HEK293 (cell line): ENCODE data around the gene DNAJC11.

ENCODE experiments used
- EGR2 ChIP-seq: fragments of 450-650 bp; formaldehyde crosslinking; IDR thresholded peaks from 2 replicates; pipeline ENCODE4 v1.5.1; 2016; ENCODE audit warnings: low read depth, missing biosample characterization, missing genetic modification characterization
- IKZF3 ChIP-seq: fragments of 450-650 bp; IDR thresholded peaks from 2 replicates; pipeline ENCODE4 v1.5.0; 2018; ENCODE audit warnings: missing biosample characterization, mild to moderate bottlenecking, missing genetic modification characterization, moderate library complexity
- INSM2 ChIP-seq: fragments of 450-650 bp; formaldehyde crosslinking; IDR thresholded peaks from 2 replicates; pipeline ENCODE4 v1.5.1; 2016; ENCODE audit warnings: missing biosample characterization, missing genetic modification characterization
- KLF1 ChIP-seq: fragments of 450-650 bp; formaldehyde crosslinking; IDR thresholded peaks from 2 replicates; pipeline ENCODE4 v1.5.1; 2016; ENCODE audit warnings: missing biosample characterization, missing genetic modification characterization
- KLF17 ChIP-seq: fragments of 450-650 bp; formaldehyde crosslinking; IDR thresholded peaks from 2 replicates; pipeline ENCODE4 v1.5.1; 2016; ENCODE audit warnings: missing biosample characterization, missing genetic modification characterization
- PRDM10 ChIP-seq: fragments of 450-650 bp; formaldehyde crosslinking; IDR thresholded peaks from 2 replicates; pipeline ENCODE4 v1.5.1; 2016; ENCODE audit warnings: missing biosample characterization, missing genetic modification characterization
- TRIM28 ChIP-seq: IDR thresholded peaks from 2 replicates; pipeline ENCODE4 v1.6.1; 2011; ENCODE audit warnings: low read length, control low read depth, borderline replicate concordance
- ZBTB26 ChIP-seq: fragments of 450-650 bp; formaldehyde crosslinking; optimal IDR thresholded peaks from 2 replicates; pipeline ENCODE3; 2016; ENCODE audit warnings: missing biosample characterization, mild to moderate bottlenecking, missing genetic modification characterization
- ZBTB48 ChIP-seq: fragments of 450-650 bp; formaldehyde crosslinking; IDR thresholded peaks from 2 replicates; pipeline ENCODE4 v1.5.1; 2016; ENCODE audit warnings: missing biosample characterization, missing genetic modification characterization
- ZNF112 ChIP-seq: fragments of 450-650 bp; formaldehyde crosslinking; IDR thresholded peaks from 2 replicates; pipeline ENCODE4 v1.5.0; 2017; ENCODE audit warnings: missing biosample characterization, missing genetic modification characterization
- ZNF26 ChIP-seq: fragments of 450-650 bp; formaldehyde crosslinking; IDR thresholded peaks from 2 replicates; pipeline ENCODE4 v1.5.1; 2016; ENCODE audit warnings: missing biosample characterization, missing genetic modification characterization
- ZNF280D ChIP-seq: fragments of 450-650 bp; formaldehyde crosslinking; IDR thresholded peaks from 2 replicates; pipeline ENCODE4 v1.5.1; 2016; ENCODE audit warnings: missing biosample characterization, missing genetic modification characterization
- ZNF391 ChIP-seq: fragments of 450-650 bp; formaldehyde crosslinking; IDR thresholded peaks from 2 replicates; pipeline ENCODE4 v1.5.1; 2016; ENCODE audit warnings: low read depth, missing biosample characterization, missing genetic modification characterization, borderline replicate concordance
- ZNF488 ChIP-seq: fragments of 450-650 bp; formaldehyde crosslinking; IDR thresholded peaks from 2 replicates; pipeline ENCODE4 v1.5.1; 2016; ENCODE audit warnings: missing biosample characterization, missing genetic modification characterization
- ZNF514 ChIP-seq: fragments of 450-650 bp; formaldehyde crosslinking; IDR thresholded peaks from 2 replicates; pipeline ENCODE4 v1.5.1; 2016; ENCODE audit warnings: missing biosample characterization, missing genetic modification characterization
- ZNF529 ChIP-seq: fragments of 450-650 bp; formaldehyde crosslinking; IDR thresholded peaks from 2 replicates; pipeline ENCODE4 v1.5.1; 2017; ENCODE audit warnings: missing genetic modification characterization, missing biosample characterization; ENCODE audit not compliant: insufficient replicate concordance
- ZNF555 ChIP-seq: fragments of 450-650 bp; formaldehyde crosslinking; conservative IDR thresholded peaks from 2 replicates; pipeline ENCODE4 v1.5.1; 2017; ENCODE audit warnings: missing biosample characterization, mild to moderate bottlenecking, missing genetic modification characterization, inconsistent platforms
- ZNF558 ChIP-seq: fragments of 450-650 bp; formaldehyde crosslinking; IDR thresholded peaks from 2 replicates; pipeline ENCODE4 v1.5.1; 2016; ENCODE audit warnings: missing biosample characterization, missing genetic modification characterization
- ZNF600 ChIP-seq: fragments of 450-650 bp; formaldehyde crosslinking; IDR thresholded peaks from 2 replicates; pipeline ENCODE4 v1.5.1; 2016; ENCODE audit warnings: missing biosample characterization, missing genetic modification characterization
- ZNF645 ChIP-seq: fragments of 450-650 bp; formaldehyde crosslinking; IDR thresholded peaks from 2 replicates; pipeline ENCODE4; 2016; ENCODE audit warnings: missing biosample characterization, missing genetic modification characterization
- ZSCAN5A ChIP-seq: fragments of 450-650 bp; formaldehyde crosslinking; IDR thresholded peaks from 2 replicates; pipeline ENCODE4 v1.5.1; 2016; ENCODE audit warnings: missing biosample characterization, missing genetic modification characterization

DNAJC11 gene

GRCh38 chr1:6613361-6614018, 88.1 kb downstream of the DNAJC11 start, which contains the start of gene PHF13 (continued):
- no peak for TF ChIP-seq TRIM28
- no peak for TF ChIP-seq ZNF645
- TF ChIP-seq ZNF558 (tag by site-specific recombination) = no peak
- TF ChIP-seq ZNF555 (tag by site-specific recombination) = no peak
- no peak for TF ChIP-seq INSM2 (tag by site-specific recombination)
- peak; percentile 72 for TF ChIP-seq KLF17 (tag by site-specific recombination)
- TF ChIP-seq ZNF529 (tag by site-specific recombination) = no peak
- TF ChIP-seq ZNF600 (tag by site-specific recombination) = peak; percentile 24; the same call in 1 of the 2 replicates
- peak; percentile 31; the same call in 1 of the 2 replicates for TF ChIP-seq PRDM10 (tag by site-specific recombination)
- no peak for TF ChIP-seq ZNF488 (tag by site-specific recombination)
- TF ChIP-seq IKZF3 (tag by site-specific recombination) = no peak
- TF ChIP-seq ZSCAN5A (tag by site-specific recombination) = no peak
- peak; percentile 87 for TF ChIP-seq EGR2 (tag by site-specific recombination)
- TF ChIP-seq ZBTB48 (tag by site-specific recombination) = 0 out of 2 replicates have a peak, but pooled peaks have one; percentile 11
- TF ChIP-seq KLF1 = peak; percentile 75
- 0 out of 2 replicates have a peak, but pooled peaks have one; percentile 45 for TF ChIP-seq ZNF391 (tag by site-specific recombination)
- TF ChIP-seq ZNF112 (tag by site-specific recombination) = no peak
- no peak for TF ChIP-seq ZNF26
- no peak for TF ChIP-seq ZNF280D
- TF ChIP-seq ZBTB26 = peak; percentile 97
- TF ChIP-seq ZNF514 (tag by site-specific recombination) = no peak
